CD4-positive, alpha-beta T cell treated with Interleukin-10 for 1 hour (primary cell): ENCODE data around the gene PPFIBP1.
"Not testable (repeated sequence)": the region's sequence is repeated elsewhere in the genome, so short reads cannot be mapped to it uniquely, and the experiment has no call there.

Experiments used
- DNase-seq: peaks from one replicate; pipeline ENCODE4 v3.0.0-alpha.2; 2020

PPFIBP1 gene

GRCh38 chr12:27733052-27733656 lies 209.1 kb downstream of the PPFIBP1 start:
- DNase-seq: peak; percentile 53

DNA sequence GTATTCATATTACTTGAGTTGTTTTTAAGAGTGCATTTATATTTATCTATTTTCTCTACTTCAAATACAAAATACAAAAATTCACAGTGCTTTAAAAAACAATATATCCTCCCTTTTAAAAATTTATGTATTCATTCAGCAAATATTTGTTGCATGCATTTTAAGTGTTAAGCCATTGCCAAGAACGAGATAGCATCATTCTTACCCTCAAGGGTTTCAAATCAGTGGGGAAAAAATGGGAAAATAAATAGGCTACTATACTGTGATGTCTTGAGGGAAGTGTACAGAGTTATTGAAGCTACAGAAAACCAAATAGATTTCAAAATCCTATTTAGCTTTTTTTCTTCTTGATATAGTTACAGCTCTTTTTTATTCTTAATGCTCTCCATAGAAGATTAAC lies 209.8 kb downstream of the PPFIBP1 start:
- no peak for DNase-seq

GRCh38 chr12:27734321-27734720 lies 210.3 kb downstream of the PPFIBP1 start:
- DNase-seq: not testable (repeated sequence)

DNA sequence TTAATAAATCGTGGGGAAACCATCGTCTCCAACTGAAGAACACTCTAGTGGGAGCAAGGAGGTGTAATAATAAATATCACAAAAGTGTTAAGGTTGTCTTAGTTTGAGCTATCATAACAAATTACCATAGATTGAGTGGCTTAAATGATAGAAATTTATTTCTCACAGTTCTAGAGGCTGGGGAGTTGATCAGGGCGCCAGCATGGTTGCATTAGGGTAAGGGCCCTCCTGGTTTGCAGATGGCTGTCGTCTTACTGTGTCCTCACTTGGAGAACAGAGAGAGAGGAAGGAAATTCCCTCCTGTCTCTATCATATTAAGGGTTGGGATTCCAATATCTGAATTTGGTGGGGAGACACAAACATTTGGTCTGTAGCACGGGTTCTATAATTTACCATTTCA lies 219.6 kb downstream of the PPFIBP1 start:
- no peak for DNase-seq
